GM12801 (cell line): ENCODE results near the gene RASSF5.

Experiments
- CTCF ChIP-seq: IDR thresholded peaks from one replicate; pipeline ENCODE4 v1.5.1; 2011; ENCODE audit warnings: control low read depth; ENCODE audit not compliant: insufficient read length; ENCODE audit errors: extremely low read depth

RASSF5 gene

DNA sequence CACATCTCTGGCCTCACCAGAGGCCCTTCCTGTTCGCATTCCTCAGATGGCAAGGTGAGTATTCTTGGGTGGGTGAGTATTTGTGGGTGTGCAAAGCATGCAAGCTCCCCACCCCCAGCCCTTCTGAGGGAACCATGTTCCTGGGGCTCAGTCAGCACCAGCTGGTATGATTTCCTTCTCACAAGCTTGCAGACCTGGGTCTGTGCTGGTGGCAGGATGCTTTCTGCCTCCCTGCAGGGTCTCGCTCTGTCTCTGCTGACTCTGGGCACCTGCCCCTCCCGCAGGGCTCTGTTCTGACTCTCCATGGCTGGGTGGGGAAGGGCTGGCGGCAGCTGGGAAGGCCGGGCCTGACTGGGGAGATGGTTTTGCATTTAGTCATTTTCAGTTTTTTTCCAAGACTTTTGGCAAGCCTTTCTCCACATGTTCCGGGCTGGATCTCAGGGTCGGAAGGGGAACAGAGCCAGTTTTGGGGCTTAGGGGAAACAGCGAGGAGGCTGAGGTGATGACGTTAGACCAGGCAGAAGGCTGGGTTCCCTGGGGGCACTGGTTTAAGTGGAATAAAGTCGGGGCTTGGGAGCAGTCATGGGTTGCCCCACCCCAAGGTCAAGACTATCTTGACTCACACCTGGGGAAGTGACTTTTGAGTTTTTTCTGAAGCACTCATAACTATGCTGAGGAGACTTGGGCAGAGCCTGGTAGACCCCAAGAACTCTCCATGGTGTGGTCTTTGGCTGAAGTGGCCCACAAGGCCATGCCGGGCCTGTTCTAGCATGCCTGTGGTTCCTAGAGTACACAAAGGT is 6.2 kb downstream of the RASSF5 start:
- TF ChIP-seq CTCF = no peak

DNA sequence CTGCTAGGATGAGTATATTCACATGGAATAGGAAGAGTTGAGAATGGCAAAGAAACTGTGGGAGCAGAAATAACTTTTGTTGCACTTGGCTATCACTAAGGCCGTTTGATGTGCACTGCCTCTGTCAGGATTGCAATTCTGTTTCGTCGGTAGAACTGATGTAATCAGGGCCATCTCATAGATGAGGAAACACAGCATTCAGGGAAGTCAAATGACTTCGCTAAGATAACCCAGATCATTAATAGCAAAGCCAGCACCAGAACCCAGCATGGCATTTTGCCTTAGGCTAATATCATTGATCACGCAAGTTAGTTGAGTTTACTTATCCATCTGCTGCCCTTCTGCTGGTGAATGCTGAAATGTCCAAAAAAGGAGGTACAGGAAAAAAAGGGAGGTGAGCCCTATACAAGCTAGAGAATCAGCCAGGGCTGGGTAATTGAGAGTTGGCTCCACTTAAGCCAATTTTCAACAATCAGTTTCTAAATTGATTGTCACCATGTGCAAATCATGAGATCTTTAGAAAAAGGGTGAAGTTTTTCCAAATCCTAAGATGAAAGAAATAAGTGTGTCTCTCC is 7.6 kb downstream of the RASSF5 start:
- no peak for TF ChIP-seq CTCF

GRCh38 chr1:206516728-206516990 is 9.3 kb downstream of the RASSF5 start:
- TF ChIP-seq CTCF = no peak

GRCh38 chr1:206517784-206518183 is 10.5 kb downstream of the RASSF5 start:
- no peak for TF ChIP-seq CTCF

- no peak for TF ChIP-seq CTCF
These were observed 10.9 kb downstream of the RASSF5 start for GRCh38 chr1:206518206-206518605.

GRCh38 chr1:206518743-206519142 is 11.4 kb downstream of the RASSF5 start:
- TF ChIP-seq CTCF = no peak

DNA sequence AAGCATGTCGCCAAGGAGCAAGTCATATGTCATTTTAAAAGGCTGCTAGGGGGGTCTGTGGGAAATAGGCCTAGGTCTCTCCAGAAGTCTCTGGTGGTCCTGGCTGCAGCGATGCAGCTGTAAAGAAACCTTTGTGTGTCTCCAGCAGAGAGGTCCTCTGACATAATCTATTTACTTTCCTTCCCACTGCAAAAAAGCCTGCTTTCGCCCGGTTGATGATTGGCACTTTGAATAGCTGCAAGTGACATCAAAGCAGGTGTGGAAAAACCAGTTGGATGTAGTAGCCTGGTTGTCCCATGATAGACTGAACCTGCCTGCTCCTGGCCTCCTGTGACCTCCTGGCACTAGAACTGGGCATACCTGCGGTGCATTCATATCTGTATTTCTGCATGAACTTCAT is 13.8 kb downstream of the RASSF5 start:
- no peak for TF ChIP-seq CTCF
